GM06990 (cell line): ENCODE data around the gene FBXO31.

Source experiments
- DNase-seq: peaks from one replicate; pipeline ENCODE4 v3.0.0-alpha.2; 2011; ENCODE audit not compliant: insufficient read length; ENCODE audit errors: extremely low read depth
- H3K27me3 ChIP-seq: replicated peaks from 2 replicates; pipeline ENCODE4 v1.6.0; 2011; ENCODE audit warnings: low read length; ENCODE audit not compliant: control insufficient read depth, insufficient read depth
- H3K36me3 ChIP-seq: 2 replicates; pipeline ENCODE4 v1.5.1; 2011; ENCODE audit warnings: low read length; ENCODE audit not compliant: control insufficient read depth, insufficient read depth
- H3K4me3 ChIP-seq: replicated peaks from 2 replicates; pipeline ENCODE4 v1.5.1; 2011; ENCODE audit warnings: low read depth, mild to moderate bottlenecking, control low read depth, low read length
- TF ChIP-seq, protein P1 (sequence below): IDR thresholded peaks from 2 replicates; pipeline ENCODE4 v1.5.1; 2011; ENCODE audit warnings: low read length, control low read depth, mild to moderate bottlenecking, inconsistent platforms; ENCODE audit not compliant: insufficient read depth, poor library complexity, severe bottlenecking

FBXO31 gene

DNA sequence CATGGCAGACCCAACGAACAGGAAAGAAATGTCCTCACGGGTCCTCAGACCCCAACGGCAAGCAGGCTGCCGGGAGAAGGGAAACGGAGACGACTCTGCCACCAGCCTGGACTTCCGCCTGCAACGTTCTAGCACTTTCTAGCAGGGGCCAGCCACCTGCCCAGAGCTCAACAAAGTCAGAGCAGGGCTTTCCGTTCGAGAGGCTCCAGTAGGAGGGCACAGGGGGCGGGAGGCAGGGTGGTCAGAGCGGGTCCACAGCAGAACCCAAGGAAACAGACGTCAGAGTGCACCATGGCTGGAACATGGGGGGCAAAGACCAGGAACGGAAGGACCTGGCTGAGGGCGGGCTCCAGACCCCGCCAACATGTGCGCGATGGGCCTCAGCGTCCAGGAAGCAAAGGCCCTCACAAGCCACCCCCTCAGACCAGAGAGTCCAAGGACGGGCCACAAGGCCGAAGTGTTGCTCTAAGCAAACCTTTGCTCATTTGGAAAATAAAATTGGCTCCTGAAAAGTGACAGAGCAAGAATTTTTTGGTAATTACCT is 37.0 kb downstream of the FBXO31 start:
- H3K4me3 ChIP-seq = no peak overlapping the region
- no peaks in the 10 kb centered on the region for H3K27me3 ChIP-seq
- no peak for DNase-seq
- TF ChIP-seq, protein P1, sequence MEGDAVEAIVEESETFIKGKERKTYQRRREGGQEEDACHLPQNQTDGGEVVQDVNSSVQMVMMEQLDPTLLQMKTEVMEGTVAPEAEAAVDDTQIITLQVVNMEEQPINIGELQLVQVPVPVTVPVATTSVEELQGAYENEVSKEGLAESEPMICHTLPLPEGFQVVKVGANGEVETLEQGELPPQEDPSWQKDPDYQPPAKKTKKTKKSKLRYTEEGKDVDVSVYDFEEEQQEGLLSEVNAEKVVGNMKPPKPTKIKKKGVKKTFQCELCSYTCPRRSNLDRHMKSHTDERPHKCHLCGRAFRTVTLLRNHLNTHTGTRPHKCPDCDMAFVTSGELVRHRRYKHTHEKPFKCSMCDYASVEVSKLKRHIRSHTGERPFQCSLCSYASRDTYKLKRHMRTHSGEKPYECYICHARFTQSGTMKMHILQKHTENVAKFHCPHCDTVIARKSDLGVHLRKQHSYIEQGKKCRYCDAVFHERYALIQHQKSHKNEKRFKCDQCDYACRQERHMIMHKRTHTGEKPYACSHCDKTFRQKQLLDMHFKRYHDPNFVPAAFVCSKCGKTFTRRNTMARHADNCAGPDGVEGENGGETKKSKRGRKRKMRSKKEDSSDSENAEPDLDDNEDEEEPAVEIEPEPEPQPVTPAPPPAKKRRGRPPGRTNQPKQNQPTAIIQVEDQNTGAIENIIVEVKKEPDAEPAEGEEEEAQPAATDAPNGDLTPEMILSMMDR = no peak
- H3K36me3 ChIP-seq = peaks cover 18% of the 10 kb centered on the region

DNA sequence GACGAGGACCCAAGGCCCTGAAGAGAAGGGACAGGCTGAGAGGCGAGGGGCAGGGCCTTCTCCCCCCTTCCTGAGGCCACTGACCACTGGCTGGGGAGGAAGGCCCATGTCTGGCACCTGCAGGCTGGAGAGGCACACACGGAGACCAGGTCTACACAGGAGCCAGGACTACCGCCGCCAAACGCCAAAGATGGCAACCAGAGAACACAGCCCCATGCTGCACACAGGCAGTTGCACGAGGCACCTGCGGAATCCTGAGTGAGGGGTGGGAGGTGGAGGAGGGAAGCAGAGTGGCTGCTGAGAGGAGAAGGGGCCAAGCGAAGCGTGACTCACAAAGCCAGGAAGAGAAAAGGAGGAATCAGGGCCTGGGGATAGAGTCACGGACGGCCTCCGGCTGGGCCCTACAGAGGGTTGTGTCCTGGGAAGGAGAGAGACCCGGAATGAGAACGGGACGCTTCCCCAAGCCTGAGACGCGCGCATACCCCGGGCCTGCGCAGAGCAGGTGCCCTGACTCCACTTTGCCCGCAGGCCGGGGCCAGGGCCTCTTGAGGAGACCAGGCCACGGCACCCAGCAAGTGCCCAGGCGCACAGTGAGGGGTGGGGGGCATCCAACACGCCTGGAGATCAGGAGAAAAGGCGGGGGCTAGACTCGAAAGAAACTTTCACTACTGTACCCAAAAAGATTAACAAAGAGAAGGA is 37.7 kb downstream of the FBXO31 start:
- peaks cover 18% of the 10 kb centered on the region for H3K36me3 ChIP-seq
- H3K27me3 ChIP-seq = no peaks in the 10 kb centered on the region
- TF ChIP-seq, protein P1 = no peak
- H3K4me3 ChIP-seq = no peak overlapping the region
- no peak for DNase-seq

DNA sequence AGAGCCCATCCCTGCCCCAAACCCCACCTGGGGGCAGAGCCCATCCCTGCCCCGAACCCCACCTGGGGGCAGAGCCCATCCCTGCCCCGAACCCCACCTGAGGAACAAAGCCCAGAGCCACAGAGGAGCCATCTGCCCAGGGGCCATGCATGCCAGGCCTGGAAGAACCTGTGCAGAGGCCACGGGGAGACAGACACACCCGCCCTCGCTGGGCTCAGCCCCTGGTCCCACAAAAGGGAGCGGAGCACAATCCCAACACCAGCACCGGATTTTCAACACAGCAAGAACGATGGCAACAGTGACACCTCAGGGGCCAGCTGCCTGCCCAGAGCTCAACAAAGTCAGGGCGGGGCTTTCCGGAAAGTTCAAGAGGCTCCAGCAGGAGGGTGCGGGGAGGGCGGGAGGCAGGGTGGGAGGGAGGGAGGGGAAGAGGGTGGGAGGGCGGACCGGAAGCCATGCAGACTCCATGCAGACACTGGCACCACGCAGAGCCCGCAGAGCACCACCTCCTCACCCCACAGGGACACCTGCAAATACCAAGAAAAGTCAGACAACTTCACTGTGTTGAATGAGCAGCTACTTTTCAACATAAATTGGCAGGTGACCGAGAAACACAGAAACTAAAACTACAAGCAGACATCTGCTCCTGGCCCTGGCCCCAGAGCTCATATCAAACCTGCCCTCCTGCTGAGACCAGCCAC is 38.5 kb downstream of the FBXO31 start:
- Histone ChIP-seq H3K27me3 (no peaks in the 10 kb centered on the region), H3K4me3 (no peak overlapping the region), H3K36me3 (peaks cover 18% of the 10 kb centered on the region)
- no peak for DNase-seq
- TF ChIP-seq, protein P1 = no peak

DNA sequence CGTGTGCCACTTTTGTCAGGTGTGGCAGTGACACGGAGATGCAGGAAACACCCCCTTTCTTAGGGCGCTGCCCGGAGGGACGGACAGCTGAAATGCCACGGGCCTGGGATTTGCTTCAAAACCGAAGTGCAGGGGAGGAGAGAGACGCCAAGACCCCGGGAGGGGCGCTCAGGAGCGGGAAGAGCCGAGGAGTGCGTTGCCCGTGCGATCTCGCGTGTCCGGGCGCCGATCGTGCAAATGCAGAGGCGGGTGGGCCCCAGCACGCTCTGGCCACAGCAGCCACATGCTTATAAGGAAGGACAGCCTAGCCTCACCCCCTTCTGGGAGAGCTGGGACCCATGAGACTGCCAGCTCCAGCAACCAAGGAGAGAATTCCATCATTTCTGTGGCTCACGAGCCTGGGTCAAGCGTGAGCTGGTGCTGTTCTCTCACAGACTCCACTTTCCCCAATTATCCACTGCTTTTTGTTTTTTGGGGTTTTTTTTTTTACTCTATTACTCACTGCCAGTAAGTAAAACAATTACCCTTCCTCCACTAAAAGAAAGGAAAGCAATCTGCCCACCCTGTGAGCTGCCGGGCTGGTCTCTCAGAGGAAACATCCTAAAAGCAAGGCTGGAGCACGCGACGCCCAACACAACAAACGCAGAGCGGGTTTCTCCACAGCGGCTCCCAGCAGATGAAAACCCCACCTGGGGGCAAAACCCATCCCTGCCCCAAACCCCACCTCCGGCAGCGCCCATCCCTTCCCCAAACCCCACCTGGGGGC is 39.2 kb downstream of the FBXO31 start:
- Histone ChIP-seq H3K4me3 (no peak overlapping the region), H3K36me3 (peaks cover 20% of the 10 kb centered on the region)

DNA sequence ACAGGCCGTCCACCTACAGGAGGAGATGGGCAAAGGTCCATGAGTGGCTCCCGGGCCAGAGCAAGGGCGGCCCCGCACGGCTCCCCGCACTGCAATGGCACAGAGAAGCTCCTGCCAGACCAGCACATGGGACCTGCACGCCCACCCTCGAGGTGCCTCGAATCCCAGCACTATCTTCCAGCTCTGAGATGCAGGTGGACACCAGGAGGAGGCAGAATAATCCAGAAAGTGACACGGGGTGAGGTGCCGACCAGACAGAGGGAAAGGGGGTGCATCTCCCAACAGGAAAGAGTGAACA is 39.9 kb downstream of the FBXO31 start:
- Histone ChIP-seq H3K4me3 (no peak overlapping the region), H3K27me3 (no peaks in the 10 kb centered on the region), H3K36me3 (peaks cover 23% of the 10 kb centered on the region)
- no peak for DNase-seq
- TF ChIP-seq, protein P1 = no peak

More for the DNA sequence above, 39.2 kb downstream of the FBXO31 start:
- H3K27me3 ChIP-seq = no peaks in the 10 kb centered on the region
- TF ChIP-seq, protein P1 = no peak
- DNase-seq = no peak
